Left lung (tissue), 10 donors: ENCODE data around the gene PPP1R11. TPM values are rescaled to one million over a fixed set of nuclear protein-coding genes. Genes with fewer than 3 reads are reported as not detected.

ENCODE experiments used
- ATAC-seq: fragments of 200-7000 bp; cut with Tn5 transposase; one replicate; pipeline ENCODE4 v1.9.1; 2020; ENCODE audit warnings: moderate library complexity
- DNase-seq, 4 donors: peaks; one replicate each; pipeline ENCODE4 v3.0.0-alpha.2; 2013 to 2020
- H3K27ac ChIP-seq, 2 donors: fragments of 200-600 bp; sonication (generic) in 1 of 2; one replicate each; pipeline versions ENCODE4 v1.5.0 to v1.8.0; 2020 to 2021
- H3K27me3 ChIP-seq, 2 donors: fragments of 200-600 bp; sonication (generic) in 1 of 2; one replicate each; pipeline versions ENCODE4 v1.5.0 to v1.8.0; 2020 to 2021
- H3K36me3 ChIP-seq, 2 donors: fragments of 200-600 bp; sonication (generic) in 1 of 2; one replicate each; pipeline versions ENCODE4 v1.5.0 to v1.8.0; 2020 to 2021
- H3K4me1 ChIP-seq, 2 donors: fragments of 200-600 bp; one replicate each; pipeline ENCODE4 v1.8.0; 2021
- H3K4me3 ChIP-seq, 2 donors: fragments of 200-600 bp; sonication (generic) in 1 of 2; one replicate each; pipeline versions ENCODE4 v1.5.0 to v1.8.0; 2020 to 2021; ENCODE audit warnings: mild to moderate bottlenecking in 1 of 2
- H3K9me3 ChIP-seq, 2 donors: fragments of 200-600 bp; sonication (generic) in 1 of 2; one replicate each; pipeline versions ENCODE4 v1.5.0 to v1.8.0; 2020 to 2021
- CTCF ChIP-seq, 2 donors: fragments of 200-600 bp; sonication (generic) in 1 of 2; IDR thresholded peaks; one replicate each; pipeline versions ENCODE4 v1.5.0 to v1.8.0; 2021; ENCODE audit warnings: antibody characterized with exemption in 2 of 2
- intact Hi-C, 2 donors: fragments of 100-400 bp; cut with DNase I; formaldehyde crosslinking; loops; one replicate each; pipeline versions ENCODE4 v1.11.2 to v1.14.2; 2022
- polyA plus RNA-seq, 6 donors: library from polyadenylated mRNA; unstranded; fragments of 120-200 nt; gene quantifications; one replicate each; pipeline ENCODE4 v1.2.1, GENCODE V29; 2013; ENCODE audit not compliant: insufficient read length in 6 of 6
- total RNA-seq, 2 donors: library from RNA; stranded (reverse); fragmentation: NEBNext Ultra II Directional; extraction: Animal tissue kit (Norgen Biotek cat#: 25700); gene quantifications; one replicate each; pipeline ENCODE4 v1.2.1, GENCODE V29; 2021
- donor health status: DM: no; HTN: yes; CAD: no.
- donor health status: DM: no; HTN: no; CAD: no.

Gene PPP1R11
- total and polyA plus RNA-seq, 8 donors = 52.0 to 60.0 (median 55.9) TPM

GRCh38 chr6:30041221-30041620 is 25.8 kb upstream of the PPP1R11 start:
- intact Hi-C loops = no loop called here
- Histone ChIP-seq H3K27me3 (no peaks in the 10 kb centered on the region), H3K27ac (no peak overlapping the region), H3K4me3 (no peak overlapping the region), H3K4me1 (no peaks in the 10 kb centered on the region), H3K9me3 (no peaks in the 10 kb centered on the region), H3K36me3 (no peaks in the 10 kb centered on the region)
- DNase-seq = no peak
- ATAC-seq = no peak
- no peak for TF ChIP-seq CTCF (IDR thresholded peaks at IDR 0.05)

- Histone ChIP-seq H3K4me1 (no peaks in the 10 kb centered on the region), H3K27ac (no peak overlapping the region), H3K4me3 (no peak overlapping the region), H3K27me3 (no peaks in the 10 kb centered on the region), H3K9me3 (no peaks in the 10 kb centered on the region), H3K36me3 (no peaks in the 10 kb centered on the region)
- ATAC-seq = no peak
- no peak for TF ChIP-seq CTCF (IDR thresholded peaks at IDR 0.05)
- DNase-seq = no peak
- intact Hi-C loops = no loop called here
Measured at GRCh38 chr6:30041821-30042220, 25.2 kb upstream of the PPP1R11 start.

GRCh38 chr6:30042476-30042875 is 24.5 kb upstream of the PPP1R11 start:
- H3K4me3 ChIP-seq = no peak overlapping the region
- H3K36me3 ChIP-seq = no peaks in the 10 kb centered on the region
- DNase-seq = no peak
- no peak overlapping the region for H3K27ac ChIP-seq
- TF ChIP-seq CTCF (IDR thresholded peaks at IDR 0.05) = no peak
- H3K9me3 ChIP-seq = no peaks in the 10 kb centered on the region
- no peaks in the 10 kb centered on the region for H3K27me3 ChIP-seq
- ATAC-seq = no peak
- intact Hi-C loops = no loop called here
- no peaks in the 10 kb centered on the region for H3K4me1 ChIP-seq

DNA sequence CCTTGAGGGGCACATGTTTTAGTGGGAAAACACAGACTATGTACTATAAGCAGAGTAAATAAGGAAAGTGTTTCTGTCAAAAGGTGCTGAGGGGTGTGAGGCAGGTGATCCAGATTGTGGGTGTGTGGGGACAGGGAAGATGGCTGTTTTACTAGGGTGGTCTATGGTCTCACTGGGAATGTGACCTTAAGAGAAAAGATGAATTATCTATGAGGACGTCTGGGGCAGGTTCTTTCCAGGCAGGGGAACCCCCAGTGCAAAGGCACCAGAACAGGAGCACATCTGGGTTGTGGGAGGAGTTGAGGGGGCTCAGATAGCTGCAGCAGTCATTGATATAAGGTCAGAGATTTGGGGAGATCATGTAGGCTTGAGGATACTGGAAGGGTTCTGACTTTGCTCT is 24.1 kb upstream of the PPP1R11 start:
- intact Hi-C loops = no loop called here
- no peaks in the 10 kb centered on the region for H3K4me1 ChIP-seq

GRCh38 chr6:30043744-30044143 is 23.3 kb upstream of the PPP1R11 start:
- no peak for ATAC-seq
- TF ChIP-seq CTCF (IDR thresholded peaks at IDR 0.05) = no peak

More for the DNA sequence above, 24.1 kb upstream of the PPP1R11 start:
- Histone ChIP-seq H3K9me3 (no peaks in the 10 kb centered on the region), H3K27me3 (no peaks in the 10 kb centered on the region), H3K27ac (no peak overlapping the region), H3K36me3 (no peaks in the 10 kb centered on the region), H3K4me3 (no peak overlapping the region)
- DNase-seq = no peak
- no peak for ATAC-seq
- no peak for TF ChIP-seq CTCF (IDR thresholded peaks at IDR 0.05)

More at GRCh38 chr6:30043744-30044143, 23.3 kb upstream of the PPP1R11 start:
- no peaks in the 10 kb centered on the region for H3K27me3 ChIP-seq
- H3K36me3 ChIP-seq = no peaks in the 10 kb centered on the region
- no peak overlapping the region for H3K27ac ChIP-seq
- no peaks in the 10 kb centered on the region for H3K9me3 ChIP-seq
- DNase-seq = no peak
- H3K4me1 ChIP-seq = no peaks in the 10 kb centered on the region
- H3K4me3 ChIP-seq = no peak overlapping the region
- intact Hi-C loops = no loop called here
